Fibroblast of skin of right quadriceps (primary cell): ENCODE data around the gene GRK6.

Experiments
- DNase-seq: peaks from one replicate; pipeline ENCODE4 v3.0.0-alpha.2; 2013

GRK6 gene

GRCh38 chr5:177426566-177427210, at the start of gene GRK6:
TSS of gene GRK6 (plus strand) at chr5:177426676. CDS start at chr5:177426846, 170 bp downstream.
- DNase-seq = no peak

GRCh38 chr5:177377851-177378776, 48.4 kb upstream of the GRK6 start:
- no peak for DNase-seq

GRCh38 chr5:177378884-177379883, 47.3 kb upstream of the GRK6 start:
- peak; percentile 88 for DNase-seq

GRCh38 chr5:177380805-177381126, 45.7 kb upstream of the GRK6 start:
- no peak for DNase-seq

- DNase-seq = peak; percentile 19
Measured at GRCh38 chr5:177382423-177383029, 44.0 kb upstream of the GRK6 start.

- DNase-seq = no peak
Measured at GRCh38 chr5:177383181-177383580, 43.3 kb upstream of the GRK6 start.

- DNase-seq = no peak
Measured at GRCh38 chr5:177384134-177384533, 42.3 kb upstream of the GRK6 start, which contains the start of gene SLC34A1. TSS of gene SLC34A1 (plus strand) at chr5:177384434. CDS start at chr5:177385742, 1,308 bp downstream.

- no peak for DNase-seq
Measured at GRCh38 chr5:177385720-177386119, 40.8 kb upstream of the GRK6 start.

- no peak for DNase-seq
Measured at GRCh38 chr5:177386542-177386941, 39.9 kb upstream of the GRK6 start.

- no peak for DNase-seq
Measured at GRCh38 chr5:177387405-177387804, 39.1 kb upstream of the GRK6 start.

- no peak for DNase-seq
Measured at GRCh38 chr5:177388521-177389052, 37.9 kb upstream of the GRK6 start.

- DNase-seq = peak; percentile 76
Measured at GRCh38 chr5:177389241-177390169, 37.0 kb upstream of the GRK6 start.

- peak; percentile 82 for DNase-seq
Measured at GRCh38 chr5:177390363-177391300, 35.8 kb upstream of the GRK6 start.

- DNase-seq = no peak
Measured at GRCh38 chr5:177392765-177393164, 33.7 kb upstream of the GRK6 start.

- no peak for DNase-seq
Measured at GRCh38 chr5:177393206-177393765, 33.2 kb upstream of the GRK6 start.

- no peak for DNase-seq
Measured at GRCh38 chr5:177393990-177394389, 32.5 kb upstream of the GRK6 start.

GRCh38 chr5:177396078-177396477, 30.4 kb upstream of the GRK6 start:
- DNase-seq = no peak

- DNase-seq = no peak
Measured at GRCh38 chr5:177396807-177397206, 29.7 kb upstream of the GRK6 start.

- no peak for DNase-seq
Measured at GRCh38 chr5:177397875-177398390, 28.5 kb upstream of the GRK6 start.
